Stimulated activated CD4-positive, alpha-beta T cell treated with anti-CD3 and anti-CD28 coated beads, TNF-alpha, amount 100 ng/mL, for 48 hours (primary cell): ENCODE results near the gene LY6G6C.
A peak's percentile ranks its signal among the peaks of the same experiment; 100 is the strongest.

ENCODE experiments used
- DNase-seq, 3 donors: peaks; one replicate each; pipeline ENCODE4 v3.0.0-alpha.2; 2020; ENCODE audit warnings: low read depth in 3 of 3

Gene LY6G6C

DNA sequence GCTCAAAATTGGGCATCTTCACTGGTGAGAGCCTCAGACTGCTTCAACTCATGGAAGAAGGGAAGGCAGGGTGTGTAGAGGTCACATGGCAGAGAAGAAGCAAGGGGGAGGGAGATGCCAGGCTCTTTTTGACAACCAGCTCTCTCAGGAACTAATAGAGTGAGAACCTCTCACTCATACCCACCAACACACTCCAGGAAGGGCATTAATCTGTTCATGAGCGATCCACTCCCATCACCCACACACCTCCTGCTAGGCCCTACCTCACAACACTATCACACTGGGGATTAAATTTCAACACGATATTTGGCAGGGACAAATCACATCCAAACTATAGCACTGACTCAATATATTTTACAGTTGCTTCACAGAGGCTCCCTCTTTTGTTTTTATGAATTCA lies 20.3 kb upstream of the LY6G6C start:
- DNase-seq = no peak

DNA sequence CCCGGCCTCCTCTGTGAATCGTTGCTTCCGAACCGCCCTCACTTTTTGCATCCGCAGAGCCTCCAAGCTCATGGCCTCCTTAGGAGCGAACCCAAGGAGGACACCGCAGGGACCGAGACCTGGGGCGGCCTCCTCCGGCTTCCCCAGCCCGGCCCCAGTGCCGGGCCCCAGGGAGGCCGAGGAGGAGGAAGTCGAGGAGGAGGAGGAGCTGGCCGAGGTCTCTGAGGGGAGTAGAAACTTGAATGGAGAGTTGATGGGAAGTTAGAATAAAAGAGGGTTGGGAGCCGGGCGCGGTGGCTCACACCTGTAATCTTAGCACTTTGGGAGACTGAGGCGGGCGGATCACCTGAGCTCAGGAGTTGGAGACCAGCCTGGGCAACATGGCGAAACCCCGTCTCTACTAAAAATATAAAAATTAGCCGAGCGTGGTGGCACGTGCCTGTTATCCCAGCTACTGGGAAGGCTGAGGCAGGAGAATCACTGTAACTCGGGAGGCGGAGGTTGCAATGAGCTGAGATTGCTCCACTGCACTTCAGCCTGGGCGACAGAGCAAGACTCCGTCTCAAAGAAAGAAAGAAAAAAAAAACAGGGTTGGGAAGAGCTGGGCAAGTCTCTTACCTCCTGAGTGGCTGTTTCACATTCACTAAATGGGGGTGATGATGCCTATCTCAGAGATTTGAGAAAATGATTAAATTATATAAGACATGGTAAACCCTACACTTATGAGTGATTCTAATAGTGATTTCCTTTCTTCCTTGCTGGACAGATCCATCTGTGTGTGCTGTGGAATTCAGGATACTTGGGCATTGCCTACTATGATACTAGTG lies 19.1 kb upstream of the LY6G6C start:
- no peak for DNase-seq

DNA sequence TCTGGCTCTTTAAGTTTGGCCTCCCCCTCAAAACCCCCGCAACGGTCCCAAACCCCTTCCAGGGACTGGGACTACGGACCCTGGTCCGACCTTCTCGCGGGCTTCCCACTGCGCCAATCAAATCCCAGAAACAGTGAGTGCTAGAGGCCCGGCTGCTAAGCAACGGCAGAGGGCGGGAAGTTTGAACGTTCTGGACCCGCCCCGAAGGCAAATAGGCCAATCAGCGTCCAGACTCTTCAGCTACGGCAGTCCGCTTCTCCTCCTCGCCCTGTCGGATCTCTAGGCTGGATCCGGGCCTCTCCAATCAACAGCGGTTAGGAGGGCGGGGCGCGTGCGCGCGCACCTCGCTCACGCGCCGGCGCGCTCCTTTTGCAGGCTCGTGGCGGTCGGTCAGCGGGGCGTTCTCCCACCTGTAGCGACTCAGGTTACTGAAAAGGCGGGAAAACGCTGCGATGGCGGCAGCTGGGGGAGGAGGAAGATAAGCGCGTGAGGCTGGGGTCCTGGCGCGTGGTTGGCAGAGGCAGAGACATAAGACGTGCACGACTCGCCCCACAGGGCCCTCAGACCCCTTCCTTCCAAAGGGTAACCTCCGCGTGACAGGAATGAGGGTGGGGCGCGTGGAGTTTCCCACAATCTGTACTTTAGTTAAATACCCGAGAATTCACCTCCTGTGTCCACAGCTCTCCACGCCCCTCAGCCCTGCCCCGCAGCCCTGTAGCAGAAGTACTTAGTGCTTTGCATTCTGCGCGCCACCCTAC lies 18.3 kb upstream of the LY6G6C start, which contains the start of gene MSH5:
Gene MSH5 (plus strand): TSS at position 367 of the 758 bp plus-strand sequence. CDS start 462 bp downstream, outside the sequence.
- DNase-seq = peak; percentile 92 to 97 (median 94)

DNA sequence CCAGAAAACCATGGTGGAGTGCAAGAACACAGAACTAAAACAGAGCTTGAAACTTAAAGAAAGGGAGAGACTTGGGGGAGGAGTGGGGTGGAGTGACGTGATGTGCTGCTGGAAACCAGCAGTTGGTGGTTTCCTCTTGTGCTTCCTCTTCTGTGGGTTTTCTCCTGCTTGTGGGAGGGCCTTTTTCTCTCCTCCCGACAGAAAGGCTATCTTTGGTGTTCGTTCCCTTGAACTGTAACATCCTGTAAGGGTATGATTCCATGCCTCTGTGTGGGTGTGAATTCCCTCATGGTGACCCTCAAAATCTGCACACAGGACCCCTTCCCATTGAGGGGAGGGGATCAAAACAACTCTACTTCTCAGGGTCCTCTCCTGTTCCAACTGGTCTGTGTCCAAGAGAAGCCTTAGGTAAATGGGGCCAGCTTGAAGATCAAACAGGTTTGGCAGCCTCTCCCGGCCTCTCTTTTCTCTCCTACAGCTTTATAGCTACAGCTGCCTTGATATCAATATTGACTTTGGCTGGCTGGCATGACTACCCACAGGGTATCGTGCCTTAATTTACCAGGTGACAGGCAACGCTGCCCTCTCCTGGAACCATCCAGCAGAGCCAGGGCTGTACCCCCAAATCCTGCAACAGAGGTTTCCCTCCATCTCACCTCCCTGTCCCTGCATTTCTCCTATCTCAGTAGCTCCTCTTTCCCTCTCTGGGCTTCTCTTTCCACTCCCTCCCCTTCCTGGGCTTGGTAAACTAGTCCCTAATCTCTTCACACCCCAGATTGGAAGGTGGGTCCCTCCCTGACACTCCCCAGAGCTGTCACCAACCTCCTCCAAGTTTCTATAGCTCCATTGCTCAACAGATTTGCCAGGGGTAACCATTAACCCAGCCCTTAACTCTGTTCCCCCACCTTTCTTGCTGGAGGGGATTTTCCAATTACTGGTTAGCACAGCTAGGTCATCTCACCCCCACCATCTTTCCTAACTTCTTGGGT lies 16.7 kb upstream of the LY6G6C start:
- DNase-seq = peak in 1 of 3 donors; percentile 47

DNA sequence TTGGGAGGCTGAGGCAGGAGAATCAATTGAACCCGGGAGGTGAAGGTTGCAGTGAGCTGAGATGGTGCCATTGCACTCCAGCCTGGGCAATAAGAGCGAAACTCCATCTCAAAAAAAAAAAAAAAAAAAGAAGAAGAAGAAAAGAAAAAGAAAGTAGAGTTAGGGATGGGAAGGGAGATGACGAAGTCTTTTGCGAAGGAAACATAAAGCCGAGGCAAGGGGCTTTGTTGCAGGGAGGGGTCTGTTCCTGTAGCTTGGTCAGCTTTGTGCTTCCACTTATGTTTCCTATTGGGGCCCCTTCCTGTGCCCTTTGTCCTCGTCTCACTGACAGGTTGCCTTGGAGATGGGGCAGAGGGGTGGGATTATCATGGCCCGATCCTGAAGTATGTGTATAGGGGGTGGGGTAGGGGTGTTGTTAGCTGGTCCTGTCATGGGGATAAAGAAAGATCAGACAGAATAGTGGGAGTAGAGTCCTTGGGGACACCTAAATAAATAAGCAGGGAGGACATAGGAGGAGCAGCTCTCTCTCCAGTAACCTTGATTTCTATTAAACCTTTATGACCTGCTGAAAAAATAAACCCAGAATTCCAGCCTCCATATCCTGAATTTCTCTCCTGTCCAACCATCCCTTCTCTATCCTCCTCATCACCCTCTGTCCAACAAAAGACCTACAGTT lies 15.9 kb upstream of the LY6G6C start:
- no peak for DNase-seq

DNA sequence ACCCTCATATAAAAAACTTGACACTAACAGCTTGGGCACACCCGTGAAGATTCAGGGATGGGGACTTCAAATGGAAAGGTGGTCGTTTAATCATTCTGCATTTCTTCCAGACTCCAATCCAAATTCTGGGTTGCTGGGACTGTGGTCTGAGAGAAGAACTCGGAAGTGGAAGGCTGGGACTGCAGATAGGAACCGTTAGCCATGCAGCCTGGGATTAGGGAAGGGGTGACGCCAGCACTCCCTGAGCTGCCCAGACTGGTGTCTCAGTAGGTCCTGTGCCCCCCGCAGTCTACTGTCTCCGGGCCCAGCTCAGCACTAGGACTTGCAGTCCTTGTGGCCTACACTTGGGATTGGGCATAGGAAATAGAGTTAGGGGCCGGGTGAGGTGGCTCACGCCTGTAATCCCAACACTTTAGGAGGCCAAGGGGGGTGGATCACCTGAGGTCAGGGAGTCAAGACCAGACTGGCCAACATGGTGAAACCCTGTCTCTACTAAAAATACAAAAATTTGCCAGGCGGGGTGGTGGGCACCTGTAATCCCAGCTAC lies 15.3 kb upstream of the LY6G6C start:
- DNase-seq = no peak

DNA sequence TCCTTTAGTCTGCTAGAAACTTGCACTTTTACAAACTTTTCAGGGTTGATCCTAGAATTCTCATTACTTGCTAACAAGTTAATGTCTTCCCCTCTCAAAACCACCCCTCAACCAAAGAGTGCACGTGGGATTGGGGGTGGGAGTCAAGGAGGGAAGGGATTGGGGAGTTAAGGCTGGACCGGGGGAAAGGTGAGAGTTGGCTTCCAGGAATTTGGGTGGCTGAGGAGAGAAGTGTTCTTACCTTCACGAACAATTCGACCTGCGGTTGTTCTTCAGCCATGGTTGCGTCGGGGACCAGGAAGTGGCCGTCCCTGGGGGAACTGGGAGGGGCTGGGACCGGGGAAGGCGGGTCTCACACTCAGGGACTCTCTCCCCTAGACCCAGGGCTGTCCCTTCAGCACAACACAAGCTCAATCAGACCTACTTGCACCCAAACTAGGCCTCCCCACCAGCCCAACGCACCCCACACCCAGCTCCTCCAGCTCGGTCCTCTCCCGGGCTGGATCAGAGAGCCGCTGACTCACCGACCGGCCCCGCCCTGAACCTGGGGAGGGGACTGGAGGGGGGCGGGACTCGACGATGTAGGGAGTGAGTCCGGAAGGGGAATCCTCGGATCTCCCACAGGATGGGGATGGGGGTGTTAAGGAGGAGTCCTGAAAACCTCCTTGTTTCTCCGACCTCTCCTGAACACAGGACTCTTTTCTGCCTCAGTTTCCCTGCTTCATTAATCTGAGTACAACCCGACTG lies 14.6 kb upstream of the LY6G6C start, which contains the start of gene CLIC1:
Gene CLIC1 (minus strand): TSS at position 510 of the 747 bp plus-strand sequence. CDS start 230 bp downstream, at position 280.
- DNase-seq = peak; percentile 64 to 81 (median 72)

DNA sequence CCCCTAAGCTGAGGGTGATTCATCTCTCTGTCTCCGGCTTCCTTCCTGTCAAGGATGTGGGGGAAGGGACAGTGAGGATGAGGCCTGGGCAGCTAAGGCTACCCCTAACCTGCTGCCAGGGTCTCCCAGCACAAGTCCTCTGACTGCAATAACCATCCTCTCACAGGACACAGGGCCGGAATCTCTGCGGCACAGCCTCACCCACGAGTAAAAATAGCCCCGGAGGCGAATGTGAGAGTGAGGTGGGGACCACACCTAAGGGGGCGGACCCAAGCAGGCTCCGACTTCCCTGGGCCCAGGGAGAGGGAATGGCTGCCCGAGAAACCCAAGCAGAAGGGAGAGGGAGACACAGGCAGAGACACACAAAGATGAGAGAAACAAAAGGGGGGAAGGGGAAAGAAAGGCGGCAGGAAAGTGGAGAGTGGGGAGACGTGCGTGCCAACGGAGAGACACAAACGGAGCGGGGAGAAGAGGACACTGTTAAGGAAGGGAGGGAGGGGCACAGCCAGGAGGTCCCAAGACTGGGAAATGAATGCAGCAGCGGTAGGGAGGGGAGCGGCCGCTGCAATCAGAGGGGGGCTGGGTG lies 13.4 kb upstream of the LY6G6C start:
- peak in 1 of 3 donors; percentile 48 for DNase-seq

DNA sequence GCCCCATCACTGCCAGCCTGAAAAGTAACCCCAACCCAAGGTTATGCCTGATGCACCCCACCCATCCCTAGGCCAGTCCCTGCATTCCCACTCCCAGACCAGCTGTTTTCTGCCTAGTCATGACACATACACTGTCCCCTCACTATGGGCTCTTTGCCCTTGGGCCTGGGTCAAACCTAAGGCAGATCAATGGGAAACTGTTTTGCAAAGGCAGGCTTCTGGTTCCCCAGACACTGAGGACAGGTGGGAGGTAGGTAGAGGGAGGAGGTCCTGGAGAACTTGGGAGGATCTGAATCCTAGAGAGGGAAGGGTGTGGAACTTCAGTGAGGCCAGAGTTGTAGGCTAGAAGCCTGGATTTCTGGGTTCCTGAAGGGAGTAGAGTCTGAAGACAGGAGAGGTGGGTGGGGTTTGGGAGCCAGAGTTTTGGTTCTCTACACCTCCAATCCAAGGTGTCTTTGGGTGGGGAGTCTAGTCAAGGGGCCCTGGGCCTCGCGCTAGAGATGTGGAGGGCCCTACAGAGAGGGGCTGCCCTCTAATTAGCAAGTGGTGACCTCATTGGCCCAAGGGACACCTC lies 12.8 kb upstream of the LY6G6C start:
- DNase-seq = no peak

DNA sequence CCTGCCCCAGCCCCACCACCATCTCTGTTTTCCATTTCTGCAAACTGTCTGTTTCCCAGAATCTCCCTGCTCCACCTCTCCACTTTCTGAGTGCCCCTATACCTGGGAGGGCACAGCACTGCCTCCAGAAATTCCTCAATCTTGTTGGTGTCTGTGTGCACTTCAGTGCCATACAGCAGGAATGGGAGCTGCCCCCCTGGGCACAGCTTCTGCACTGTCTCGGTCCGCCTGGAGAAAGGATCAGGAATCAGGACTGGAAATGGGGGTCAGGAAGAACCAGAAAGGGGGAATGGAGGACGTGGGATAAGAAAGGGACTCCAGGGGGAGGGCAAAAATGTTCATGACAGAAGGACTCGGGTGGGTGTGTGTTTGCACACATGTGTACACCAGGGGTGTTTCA lies 12.2 kb upstream of the LY6G6C start:
- no peak for DNase-seq

DNA sequence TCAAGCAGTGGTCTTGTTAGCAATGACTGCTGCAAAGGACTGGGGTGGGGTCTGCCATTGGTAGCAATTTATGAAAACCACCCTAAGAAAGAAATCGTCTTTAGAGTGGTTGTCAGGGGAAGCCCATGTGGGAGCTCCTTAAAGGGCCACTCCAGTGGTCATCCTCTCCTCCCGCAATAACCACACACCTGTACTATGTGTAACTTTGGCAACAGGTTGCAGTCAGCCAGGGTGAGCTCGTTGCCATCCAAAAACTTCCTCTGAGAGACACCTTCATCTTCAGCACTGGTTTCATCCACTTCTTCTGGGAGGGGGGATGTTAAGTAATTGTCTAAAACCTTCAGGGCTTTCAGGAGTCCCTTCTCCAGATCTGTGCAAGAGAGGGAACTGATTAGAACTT lies 10.5 kb upstream of the LY6G6C start:
- no peak for DNase-seq

DNA sequence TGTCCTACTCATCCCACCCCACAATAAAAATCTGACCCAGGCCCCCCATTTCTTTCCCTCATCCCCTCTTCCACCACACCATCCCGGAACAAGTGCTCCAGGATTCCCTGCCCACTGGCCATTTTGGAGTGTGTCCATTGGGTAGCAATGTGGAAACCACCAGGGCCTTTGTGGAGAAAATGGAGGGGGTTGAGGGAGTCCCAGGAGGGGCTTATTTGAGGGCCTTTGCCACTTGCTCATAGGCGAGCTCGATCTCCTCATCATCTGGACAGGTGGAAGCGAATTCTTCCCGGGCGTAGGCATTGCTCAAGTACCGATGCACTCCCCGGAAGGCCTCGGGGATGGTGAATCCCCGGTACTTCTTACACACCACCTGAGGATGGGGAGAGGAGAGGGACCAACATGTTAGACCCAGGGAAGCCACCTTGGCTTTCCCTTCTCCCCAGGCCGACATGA lies 9.1 kb upstream of the LY6G6C start:
- no peak for DNase-seq

DNA sequence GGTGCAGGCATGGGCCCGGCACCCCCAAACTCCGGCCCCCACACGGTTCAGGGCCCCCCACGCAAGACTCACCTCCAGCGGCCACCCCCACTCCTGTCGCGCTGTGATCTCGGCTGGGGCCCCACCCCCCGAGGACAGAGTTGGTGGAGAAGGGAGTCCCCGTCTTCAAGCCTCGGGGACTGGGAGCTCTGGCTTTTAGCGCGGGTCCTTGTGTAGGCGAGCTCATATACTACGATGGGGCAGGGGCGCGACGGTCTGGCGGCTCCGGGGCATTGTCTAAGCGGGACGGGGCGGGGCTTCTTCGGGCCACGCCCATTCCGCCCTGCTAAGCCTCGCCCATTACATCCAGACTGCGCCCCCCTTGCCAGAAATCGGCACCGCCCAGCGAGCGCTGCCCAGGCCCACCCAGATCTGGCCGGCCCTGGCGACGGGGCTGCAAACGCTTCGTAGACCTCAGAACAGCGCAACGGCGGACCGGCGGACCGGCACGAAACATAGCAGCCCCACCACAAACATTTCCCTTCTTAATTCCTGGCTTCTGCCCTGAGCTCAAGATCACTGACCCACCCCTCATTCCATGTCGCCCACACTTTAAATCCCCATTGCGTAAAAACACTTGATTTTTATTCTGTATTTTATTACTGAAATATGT lies 8.6 kb upstream of the LY6G6C start:
- peak in 1 of 3 donors; percentile 53 for DNase-seq

DNA sequence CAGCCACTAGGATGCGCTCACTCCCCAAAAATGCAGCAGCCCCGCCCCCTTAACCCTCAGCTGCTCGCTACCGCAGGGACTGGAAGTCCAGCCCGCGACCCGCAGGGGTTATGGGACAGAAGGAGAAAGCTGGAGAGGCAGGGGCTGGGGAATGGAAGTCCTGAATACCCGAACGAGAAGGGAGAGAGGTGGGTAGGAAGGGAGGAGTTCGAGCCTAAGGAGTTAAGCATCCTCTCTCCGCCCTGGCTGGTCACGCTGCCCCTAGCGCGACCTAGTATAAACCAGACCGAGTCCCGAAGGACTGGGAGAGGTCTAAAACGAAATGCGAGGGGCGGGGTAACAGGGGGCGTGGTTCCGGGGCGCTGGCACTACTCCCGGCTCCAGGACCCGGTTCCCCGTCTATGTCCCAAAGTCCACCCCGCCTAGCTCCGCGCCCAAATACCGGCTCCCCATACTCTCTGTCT lies 8.0 kb upstream of the LY6G6C start:
- peak in 2 of 3 donors; percentile 55 to 78 for DNase-seq

DNA sequence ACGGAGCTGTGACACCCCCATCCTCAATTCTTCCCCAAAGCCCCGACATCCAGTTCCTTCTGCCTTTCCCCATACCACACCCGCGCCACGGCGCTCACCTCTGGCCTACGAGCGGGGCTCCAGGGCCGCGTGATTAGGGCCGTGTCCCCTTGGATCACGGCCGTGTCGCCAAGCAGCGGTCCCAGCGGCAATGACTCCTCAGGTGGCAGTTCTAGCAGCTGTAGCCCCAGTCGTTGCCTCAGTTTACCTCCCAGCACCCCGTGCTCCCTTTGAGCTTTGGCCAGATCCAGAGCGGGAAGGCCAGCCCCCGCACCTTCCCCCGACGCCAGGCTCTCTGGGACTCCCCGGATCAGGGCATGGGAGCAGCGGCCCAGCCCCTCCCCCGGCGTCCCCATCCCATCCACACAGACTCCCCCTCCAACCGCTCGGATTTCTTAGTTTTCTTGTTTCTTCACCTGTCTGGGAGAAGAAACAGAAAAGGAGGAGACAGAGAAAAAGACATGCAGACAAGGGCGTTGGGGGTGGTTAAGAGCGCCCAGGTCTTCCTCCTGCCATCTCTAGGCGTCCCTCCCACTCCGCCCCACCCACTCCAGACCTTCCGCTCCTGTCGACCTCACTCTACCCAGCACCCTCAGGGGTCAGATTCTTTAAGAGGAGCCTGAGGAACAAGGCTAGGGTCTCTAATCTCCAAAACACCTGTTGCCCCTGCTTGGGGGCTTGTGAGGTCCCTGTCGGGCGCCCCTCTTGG lies 7.4 kb upstream of the LY6G6C start, which contains the start of gene DDAH2:
Gene DDAH2 (minus strand): TSS at position 533 of the 748 bp plus-strand sequence. CDS start 138 bp downstream, at position 395.
- no peak for DNase-seq

DNA sequence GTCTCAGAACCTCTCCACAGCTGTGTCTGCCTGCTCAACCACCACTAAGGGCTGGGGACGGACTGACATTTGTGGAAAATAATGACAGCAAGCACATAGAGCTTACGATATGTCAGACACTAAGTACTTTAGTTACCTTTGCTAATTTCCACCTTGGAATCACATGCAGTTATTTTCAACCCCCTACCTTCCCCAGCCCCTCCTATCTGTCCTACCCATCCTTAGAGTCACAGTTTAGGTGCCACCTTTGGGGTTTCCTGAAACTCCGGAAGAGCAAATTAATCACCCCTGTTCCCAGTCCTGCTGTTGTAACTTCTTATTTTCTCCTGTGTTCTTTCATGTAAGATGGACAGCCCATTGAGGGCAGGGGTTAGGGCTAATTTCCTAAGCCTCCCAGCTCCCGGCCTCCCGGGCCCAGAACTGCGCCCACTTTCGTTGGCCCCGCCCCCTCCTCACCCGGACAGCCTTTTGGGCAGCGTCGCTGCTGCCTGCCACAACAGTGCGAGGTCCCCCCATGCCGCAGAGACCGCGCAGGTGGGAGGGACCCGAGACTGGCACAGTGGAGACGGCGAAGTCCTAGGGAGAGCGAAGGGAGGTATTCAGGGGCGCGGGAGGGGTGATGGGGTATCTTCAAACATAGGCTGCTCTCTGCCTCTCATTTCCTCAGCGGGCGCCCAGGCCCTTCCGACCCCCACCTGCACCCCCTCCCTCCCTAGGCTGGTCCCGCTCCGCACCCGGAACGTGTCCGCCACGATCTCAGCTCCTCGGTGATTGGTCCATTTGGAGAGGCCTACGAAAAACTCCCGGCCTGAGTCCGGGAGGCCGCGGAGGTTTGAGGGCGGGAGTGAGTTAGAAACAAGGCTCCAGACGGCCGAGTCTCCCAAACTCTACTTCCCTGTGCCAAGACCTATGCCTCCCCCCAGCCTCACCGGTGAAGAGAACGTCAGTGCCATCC lies 6.4 kb upstream of the LY6G6C start:
- no peak for DNase-seq
